NOMO-1 (cell line): ENCODE data around the gene DUSP16.
A peak's percentile ranks its signal among the peaks of the same experiment; 100 is the strongest.
"Not testable (repeated sequence)": the region's sequence is repeated elsewhere in the genome, so short reads cannot be mapped to it uniquely, and the experiment has no call there.

ENCODE experiments used
- DNase-seq, 2 experiments: peaks; one replicate each; lab custom pipeline; 2025; ENCODE audit not compliant: unreplicated experiment in 2 of 2; lab: John Stamatoyannopoulos, UW

The DUSP16 gene

GRCh38 chr12:12502130-12502814, 60.4 kb downstream of the DUSP16 start:
- not testable (repeated sequence) for DNase-seq

GRCh38 chr12:12501121-12501520, 61.5 kb downstream of the DUSP16 start:
- DNase-seq, result no peak

GRCh38 chr12:12499909-12500604, 62.6 kb downstream of the DUSP16 start:
- DNase-seq, result no peak

DNA sequence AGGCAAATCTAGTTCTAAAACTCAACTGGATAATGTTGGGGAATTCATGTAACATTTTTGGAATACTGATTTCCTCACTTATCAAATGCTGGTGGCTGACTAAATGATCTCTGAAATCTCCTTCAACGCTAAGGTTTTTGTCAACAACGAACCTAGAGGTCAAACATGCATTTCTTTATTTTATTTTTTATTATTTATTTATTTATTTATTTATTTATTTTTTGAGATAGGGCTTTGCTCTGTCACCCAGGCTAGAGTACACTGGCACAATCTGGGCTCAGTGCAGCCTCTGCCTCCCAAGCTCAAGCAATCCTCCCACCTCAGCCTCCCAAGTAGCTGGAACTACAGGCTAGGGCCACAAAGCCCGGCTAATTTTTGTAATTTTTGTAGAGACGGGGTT, 64.5 kb downstream of the DUSP16 start:
- DNase-seq, result no peak

DNA sequence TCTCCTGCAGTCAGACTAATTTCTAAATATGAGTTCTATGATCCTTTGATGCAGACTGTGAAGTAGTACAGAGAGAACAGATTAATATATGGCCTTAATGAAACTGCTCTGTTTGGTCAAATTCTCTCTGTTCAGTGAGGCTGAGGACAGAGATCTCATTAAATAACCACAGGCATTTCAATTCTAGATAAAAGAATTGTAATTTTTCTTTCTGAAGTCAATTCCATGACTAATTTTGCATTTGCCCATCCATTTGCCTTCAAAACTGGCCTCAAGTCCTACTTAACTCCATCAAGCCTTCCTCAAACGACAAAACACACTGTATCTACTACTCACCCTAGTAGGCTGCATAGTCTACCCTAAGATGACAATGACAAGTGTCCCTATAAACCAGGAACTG, 67.1 kb downstream of the DUSP16 start:
- DNase-seq, result no peak

- DNase-seq, result no peak
Observed at GRCh38 chr12:12492547-12492946, 70.1 kb downstream of the DUSP16 start.

- no peak for DNase-seq
Observed at GRCh38 chr12:12491606-12492005, 71.1 kb downstream of the DUSP16 start.

DNA sequence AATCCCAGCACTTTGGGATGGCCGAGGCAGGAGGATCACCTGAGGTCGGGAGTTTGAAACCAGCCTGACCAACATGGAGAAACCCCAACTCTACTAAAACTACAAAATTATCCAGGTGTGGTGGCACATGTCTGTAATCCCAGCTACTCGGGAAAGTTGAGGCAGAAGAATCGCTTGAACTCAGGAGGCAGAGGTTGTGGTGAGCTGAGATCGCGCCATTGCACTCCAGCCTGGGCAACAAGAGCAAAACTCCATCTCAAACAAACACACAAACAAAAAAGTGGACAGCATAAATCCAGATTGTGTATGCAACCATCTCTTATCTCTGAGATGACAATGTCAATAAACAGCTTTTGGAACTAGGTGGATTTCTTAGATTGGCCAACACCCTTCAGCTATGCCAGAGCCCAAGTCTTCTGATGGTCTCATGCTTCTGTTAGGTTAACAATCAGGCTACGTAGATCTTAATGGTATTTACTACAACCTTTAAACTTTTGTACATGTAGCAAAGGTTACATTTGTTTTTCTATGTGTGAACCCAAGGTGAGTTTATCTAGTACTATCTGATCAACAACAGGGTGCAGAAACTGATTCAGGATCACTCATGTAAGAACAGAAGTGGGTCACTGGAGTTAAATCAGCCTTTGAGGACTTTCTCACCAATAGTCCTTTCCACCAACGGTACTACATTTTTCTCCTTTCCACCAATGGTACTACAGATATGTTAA, 73.7 kb downstream of the DUSP16 start:
- DNase-seq, result no peak

DNA sequence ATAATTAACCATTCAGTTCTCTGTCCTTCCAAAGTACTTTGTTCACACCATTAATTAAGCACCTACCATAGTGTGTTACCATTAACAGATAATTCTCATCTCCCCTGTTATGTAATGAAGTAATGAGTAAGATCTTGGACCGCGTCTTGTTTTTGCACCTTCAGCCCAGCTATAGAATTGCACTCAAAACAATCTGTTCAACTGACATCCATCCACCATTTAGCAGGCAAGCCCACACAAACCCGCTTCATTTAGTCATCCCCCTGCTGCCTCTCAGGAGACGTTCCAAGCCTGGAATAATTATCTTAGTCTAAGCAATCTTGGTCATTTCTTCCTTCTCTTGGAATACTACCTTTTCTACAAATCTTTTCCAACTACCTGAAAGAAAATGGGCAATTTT, 74.4 kb downstream of the DUSP16 start:
- no peak for DNase-seq

DNA sequence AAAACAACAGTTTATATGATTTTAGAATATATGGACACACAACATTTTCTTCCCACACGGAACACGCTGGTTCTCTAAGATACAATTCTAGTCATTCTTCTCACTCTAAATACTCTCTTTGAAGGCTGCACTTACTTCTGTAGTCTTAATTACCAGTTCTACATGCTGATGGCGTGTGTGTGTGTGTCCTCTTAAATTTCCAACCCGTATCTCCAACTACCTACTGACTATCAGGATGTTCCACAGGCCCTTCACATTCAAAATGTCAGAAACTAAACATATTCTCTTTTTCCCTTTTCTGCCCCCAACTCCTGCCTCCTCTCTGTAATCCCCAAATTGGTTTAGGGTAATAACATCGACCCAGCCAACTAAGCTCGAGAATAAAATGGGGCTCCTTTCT, 75.2 kb downstream of the DUSP16 start:
- no peak for DNase-seq

DNA sequence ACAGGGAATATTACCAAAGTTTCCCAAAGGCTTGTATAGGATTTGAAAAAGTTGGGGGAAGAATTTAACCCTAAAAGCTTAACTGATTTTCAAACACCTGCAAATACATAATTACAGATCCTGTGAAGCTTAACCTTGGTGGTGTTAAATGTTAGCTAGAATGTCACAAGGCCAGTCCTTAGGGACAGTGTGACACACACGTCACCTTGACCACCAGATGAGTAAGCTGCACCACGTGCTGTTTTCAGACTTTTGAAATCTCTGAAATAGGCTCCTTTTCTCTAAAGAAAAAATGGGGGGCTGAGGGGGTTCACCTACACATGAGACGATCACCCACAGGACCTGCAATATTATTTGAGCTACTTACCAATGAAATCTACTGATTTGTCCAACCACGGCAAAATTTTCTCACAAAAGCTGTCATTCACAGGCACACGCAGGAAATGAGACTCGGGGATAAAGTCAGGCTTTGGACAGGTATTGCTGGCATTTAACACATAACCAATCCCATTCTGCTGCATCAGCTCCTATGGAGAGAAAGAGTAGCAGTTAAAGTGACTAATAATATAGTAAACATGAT, 75.9 kb downstream of the DUSP16 start:
- no peak for DNase-seq

GRCh38 chr12:12483438-12483837, 79.2 kb downstream of the DUSP16 start:
- DNase-seq, result no peak

DNA sequence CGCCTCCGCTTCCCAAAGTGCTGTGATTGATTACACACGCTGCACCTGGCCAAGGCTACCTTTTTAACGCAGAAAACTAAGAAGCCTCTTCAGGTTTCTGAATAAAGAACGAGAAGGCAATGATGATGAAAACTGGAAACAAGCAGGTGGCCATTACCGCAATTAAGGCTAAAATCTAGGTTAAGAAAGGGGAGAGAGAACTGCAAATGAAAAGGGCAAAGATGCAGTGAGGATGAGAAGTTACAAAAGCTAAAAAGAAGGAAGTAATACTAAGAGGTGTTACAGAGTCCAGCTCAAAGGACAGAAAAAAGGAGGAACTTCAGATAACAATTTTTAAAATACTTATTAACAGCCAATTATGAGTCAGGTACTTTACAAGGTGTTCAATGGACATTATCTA, 79.7 kb downstream of the DUSP16 start:
- DNase-seq, result peak; percentile 42 to 87

GRCh38 chr12:12482150-12482761, 80.4 kb downstream of the DUSP16 start:
- DNase-seq, result no peak

DNA sequence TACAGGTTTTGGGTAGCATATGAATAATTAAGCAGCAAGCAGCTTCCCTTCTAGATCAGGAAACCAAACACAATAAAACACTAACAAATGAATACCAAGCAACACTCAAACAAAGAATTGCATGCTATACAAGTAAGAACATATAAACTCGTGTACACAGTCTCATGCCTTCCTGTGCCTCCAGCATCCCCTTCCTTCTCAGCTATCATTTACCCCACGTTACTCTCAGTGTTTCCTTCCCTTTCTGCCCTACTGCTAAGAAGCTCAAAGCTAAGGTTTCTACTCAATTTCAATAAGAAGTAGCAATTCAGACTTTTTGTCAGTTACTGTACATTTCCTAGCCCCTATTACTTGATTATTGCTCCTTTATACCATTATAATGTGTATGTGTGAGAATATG, 81.0 kb downstream of the DUSP16 start:
- no peak for DNase-seq

DNA sequence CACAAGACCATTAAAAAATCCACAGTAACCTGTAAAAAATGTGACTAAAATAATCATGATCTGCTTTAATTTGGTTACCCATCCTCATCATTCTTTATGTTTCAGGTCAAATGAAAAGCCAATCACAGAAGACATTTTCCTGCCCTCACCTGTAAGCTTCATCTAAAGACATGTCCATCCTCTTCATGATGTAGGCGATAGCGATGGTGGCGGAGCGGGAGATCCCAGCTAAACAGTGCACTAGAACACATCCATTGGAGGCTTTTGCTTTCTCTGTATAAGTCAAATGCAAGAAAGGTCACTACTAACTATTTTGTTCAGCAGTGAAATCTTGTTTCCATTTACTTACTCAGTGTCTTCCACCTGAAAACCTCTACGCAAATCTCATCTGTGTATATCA, 82.6 kb downstream of the DUSP16 start:
- DNase-seq, result no peak

DNA sequence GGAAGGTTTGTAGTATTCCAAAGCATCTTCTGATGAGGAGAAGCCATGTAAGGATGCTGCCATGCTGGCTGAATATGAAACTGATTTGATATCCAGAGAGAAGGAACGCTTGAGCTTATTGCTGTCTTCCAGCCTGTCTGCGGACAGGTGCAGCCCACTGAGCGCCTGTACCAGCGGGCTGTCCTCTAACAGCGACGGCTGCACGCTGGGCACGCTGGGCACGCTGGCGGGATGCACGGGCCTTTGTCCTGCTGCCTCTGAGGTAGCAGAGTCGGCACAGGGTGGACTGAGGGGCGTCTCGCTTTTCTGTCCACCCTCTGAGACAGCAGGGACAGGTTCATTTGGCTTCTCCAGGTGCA, 85.2 kb downstream of the DUSP16 start:
- no peak for DNase-seq

- no peak for DNase-seq
Observed at GRCh38 chr12:12476857-12477531, 85.7 kb downstream of the DUSP16 start.

DNA sequence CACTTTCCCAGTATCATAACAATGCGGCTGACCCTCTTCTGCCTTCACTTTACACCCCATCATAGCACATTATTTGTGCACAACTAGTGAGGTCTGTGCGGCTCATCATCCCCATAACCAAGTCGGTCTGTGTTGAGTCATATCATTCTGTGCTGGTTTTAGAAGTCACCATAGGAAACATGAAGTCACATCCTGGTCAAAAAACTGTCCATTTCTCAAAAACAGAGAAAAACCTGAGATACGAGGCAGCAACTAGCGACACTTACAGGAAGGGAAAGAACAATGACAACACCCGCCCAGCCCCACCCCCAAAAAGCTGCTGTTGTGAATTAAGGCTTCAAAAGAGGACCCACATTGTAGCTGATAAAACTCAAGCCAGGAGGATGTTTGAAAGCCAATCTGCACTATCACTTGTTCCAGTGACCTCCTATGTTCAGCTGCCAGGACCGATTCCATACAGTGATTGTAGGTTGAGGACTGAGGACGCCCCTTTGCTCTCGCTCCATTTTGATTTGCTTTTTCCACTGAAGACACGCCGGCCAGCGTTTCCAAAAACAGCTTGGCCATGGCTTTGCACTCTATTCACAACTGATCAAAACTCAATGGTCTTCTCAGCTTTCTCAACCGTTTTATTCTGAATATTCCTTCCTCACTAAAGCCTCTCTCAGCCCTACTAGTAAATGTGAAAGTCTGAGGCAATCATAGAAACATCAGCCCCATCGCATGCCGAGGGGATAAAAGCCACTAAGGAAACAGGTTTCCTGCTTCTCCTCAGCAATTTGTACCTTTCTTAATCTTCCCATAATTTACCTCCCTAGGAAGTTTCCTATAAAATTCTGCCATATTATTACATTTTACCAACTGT, 87.5 kb downstream of the DUSP16 start:
- DNase-seq, result no peak

GRCh38 chr12:12474471-12474928, 88.2 kb downstream of the DUSP16 start:
- no peak for DNase-seq
